Measurements from ENCODE around the gene PPP1R2.

PPP1R2 gene

GRCh38 chr3:195550723-195551122 is 7.6 kb upstream of the PPP1R2 start:
- TF ChIP-seq CTCF (IDR thresholded peaks at IDR 0.05; ENCODE audit: control extremely low read depth, extremely low read depth, low read depth, missing control alignments): no peak
- ChIA-PET CTCF (interaction anchor here (0.7 to 1.8 kb wide), 11 partner anchors 8 to 344 kb away, joined by 3 to 8 read pairs (median 4); partner anchors contain the start of gene XXYLT1), POLR2A (interaction anchor here (0.6 to 1.2 kb wide), 3 partner anchors 7 to 109 kb away, joined by 3 to 4 read pairs (median 3); partner anchors contain the start of gene PPP1R2)
- DNase-seq (ENCODE audit: extremely low spot score): no peak

- TF ChIP-seq CTCF (IDR thresholded peaks at IDR 0.05; ENCODE audit: control extremely low read depth, extremely low read depth, low read depth, missing control alignments): no peak
- peak; percentile 49 for DNase-seq (ENCODE audit: extremely low spot score)
- ChIA-PET POLR2A (interaction anchor here (1.2 kb wide), 1 partner anchor 17 kb away, joined by 3 read pairs; no protein-coding TSS in a partner anchor), CTCF (interaction anchor here (0.9 to 1.8 kb wide), 9 partner anchors 8 to 344 kb away, joined by 3 to 8 read pairs (median 4); partner anchors contain the start of gene XXYLT1)
Observed at GRCh38 chr3:195549931-195550519, 6.9 kb upstream of the PPP1R2 start.

GRCh38 chr3:195548987-195549386 is 5.9 kb upstream of the PPP1R2 start:
- POLR2A ChIA-PET: no interaction called here
- CTCF ChIA-PET: interaction anchor here (0.8 to 1.8 kb wide), 3 partner anchors 9 to 345 kb away, joined by 3 to 7 read pairs (median 3); no protein-coding TSS in a partner anchor

GRCh38 chr3:195548501-195548900 is 5.4 kb upstream of the PPP1R2 start:
- POLR2A ChIA-PET: no interaction called here
- no peak for DNase-seq (ENCODE audit: extremely low spot score)
- TF ChIP-seq CTCF (IDR thresholded peaks at IDR 0.05; ENCODE audit: control extremely low read depth, extremely low read depth, low read depth, missing control alignments): no peak
- CTCF ChIA-PET: interaction anchor here (0.7 to 1.3 kb wide), 3 partner anchors 10 to 346 kb away, joined by 3 to 4 read pairs (median 3); no protein-coding TSS in a partner anchor

More at GRCh38 chr3:195548987-195549386, 5.9 kb upstream of the PPP1R2 start:
- DNase-seq (ENCODE audit: extremely low spot score): no peak
- TF ChIP-seq CTCF (IDR thresholded peaks at IDR 0.05; ENCODE audit: control extremely low read depth, extremely low read depth, low read depth, missing control alignments): no peak

- ChIA-PET CTCF (interaction anchor here (0.7 kb wide), 1 partner anchor 347 kb away, joined by 4 read pairs; no protein-coding TSS in a partner anchor), POLR2A (no interaction called here)
- no peak for DNase-seq (ENCODE audit: extremely low spot score)
- no peak for TF ChIP-seq CTCF (IDR thresholded peaks at IDR 0.05; ENCODE audit: control extremely low read depth, extremely low read depth, low read depth, missing control alignments)
Observed at GRCh38 chr3:195548006-195548405, 4.9 kb upstream of the PPP1R2 start.

- ChIA-PET CTCF (interaction anchor here (1.1 to 1.5 kb wide), 3 partner anchors 24 to 304 kb away, joined by 4 to 5 read pairs (median 5); partner anchors contain the start of gene XXYLT1), POLR2A (no interaction called here)
Observed at GRCh38 chr3:195546130-195546560, 3.0 kb upstream of the PPP1R2 start.

More at GRCh38 chr3:195546130-195546560, 3.0 kb upstream of the PPP1R2 start:
- DNase-seq (ENCODE audit: extremely low spot score): no peak
- no peak for TF ChIP-seq CTCF (IDR thresholded peaks at IDR 0.05; ENCODE audit: control extremely low read depth, extremely low read depth, low read depth, missing control alignments)
